Measurements from ENCODE around the gene PPFIA1.
"Not testable (repeated sequence)": the region's sequence is repeated elsewhere in the genome, so short reads cannot be mapped to it uniquely, and the experiment has no call there.

PPFIA1 gene

DNA sequence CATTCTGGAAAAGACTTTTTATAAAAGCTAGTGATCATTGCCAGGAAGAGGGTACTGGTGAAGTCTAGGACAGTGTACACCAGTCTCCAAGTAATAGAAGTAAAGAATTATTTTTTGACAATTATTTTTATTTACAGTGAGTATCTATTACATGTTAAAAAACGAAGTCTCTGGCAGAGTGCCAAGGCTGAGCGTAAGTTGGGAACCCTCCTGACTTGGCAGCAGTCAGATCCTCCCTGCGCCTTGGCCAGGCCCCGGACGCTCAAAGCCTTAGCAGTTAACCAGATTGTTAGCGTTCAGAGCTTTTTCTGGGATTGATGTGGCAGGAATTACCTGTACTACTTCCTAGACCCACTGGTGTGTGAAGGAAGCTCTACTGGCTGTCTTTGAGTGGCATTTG lies 89.7 kb downstream of the PPFIA1 start:
- no peak for DNase-seq

- no peak for DNase-seq
These were observed 93.7 kb downstream of the PPFIA1 start for GRCh38 chr11:70364178-70364577.

DNA sequence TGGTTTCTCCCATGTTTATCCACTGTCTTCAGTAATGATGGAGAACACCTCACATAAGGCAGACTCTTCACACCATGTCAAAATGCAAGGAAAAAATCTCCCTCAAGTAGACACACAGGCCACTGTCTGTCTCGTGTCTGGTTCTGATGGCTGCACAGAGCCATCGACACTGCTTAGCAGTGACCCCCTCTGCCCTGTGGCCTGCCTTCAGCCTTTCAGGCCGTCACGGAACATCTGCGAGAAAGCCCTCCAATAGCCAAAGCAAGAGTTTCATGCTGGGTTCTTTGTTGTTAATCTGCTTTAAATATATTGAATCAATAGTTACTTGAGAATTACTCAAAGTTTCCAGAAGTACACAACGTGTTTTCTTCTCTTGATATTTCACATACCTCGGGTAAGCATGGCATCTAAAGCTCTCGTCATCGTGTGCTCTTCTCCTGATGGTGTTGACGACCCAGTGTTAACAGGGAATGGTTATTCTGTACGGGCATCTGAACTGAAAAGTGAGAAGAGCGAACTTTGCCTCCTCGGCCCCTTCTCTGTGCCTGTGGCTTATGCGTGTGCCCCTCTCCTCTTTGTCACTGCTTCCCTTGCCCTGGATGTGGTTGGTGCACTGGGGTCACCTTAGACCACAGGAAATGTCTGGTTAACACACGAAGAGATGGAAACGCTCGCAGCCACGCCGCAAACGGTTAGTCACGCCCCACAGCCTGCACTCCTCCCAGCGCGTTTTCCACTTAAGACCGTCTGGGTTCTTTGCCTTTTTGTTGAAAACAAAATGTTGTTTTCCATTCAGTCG lies 94.5 kb downstream of the PPFIA1 start:
- peak; percentile 58 for DNase-seq

- DNase-seq, result no peak
These were observed 95.0 kb downstream of the PPFIA1 start for GRCh38 chr11:70365544-70365927.

- no peak for DNase-seq
These were observed 96.6 kb downstream of the PPFIA1 start for GRCh38 chr11:70367071-70367470.

DNA sequence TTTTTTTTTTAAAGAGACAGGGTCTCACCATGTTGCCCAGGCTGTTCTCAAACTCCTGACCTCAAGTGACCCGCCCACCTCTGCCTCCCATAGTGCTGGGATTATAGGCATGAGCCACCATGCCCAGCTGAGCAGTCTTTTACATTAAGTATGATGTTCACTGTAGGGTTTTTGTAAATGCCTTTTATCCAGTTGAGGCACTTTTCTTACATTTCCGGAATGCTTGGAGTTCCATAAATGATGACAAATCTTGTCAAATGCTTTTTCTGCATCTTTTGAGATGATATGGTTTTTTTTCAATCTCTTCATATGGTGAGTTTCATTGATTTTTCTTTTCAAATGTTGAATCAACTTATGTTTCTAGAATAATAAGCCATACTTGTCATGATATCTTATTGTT lies 98.5 kb downstream of the PPFIA1 start:
- DNase-seq, result no peak

DNA sequence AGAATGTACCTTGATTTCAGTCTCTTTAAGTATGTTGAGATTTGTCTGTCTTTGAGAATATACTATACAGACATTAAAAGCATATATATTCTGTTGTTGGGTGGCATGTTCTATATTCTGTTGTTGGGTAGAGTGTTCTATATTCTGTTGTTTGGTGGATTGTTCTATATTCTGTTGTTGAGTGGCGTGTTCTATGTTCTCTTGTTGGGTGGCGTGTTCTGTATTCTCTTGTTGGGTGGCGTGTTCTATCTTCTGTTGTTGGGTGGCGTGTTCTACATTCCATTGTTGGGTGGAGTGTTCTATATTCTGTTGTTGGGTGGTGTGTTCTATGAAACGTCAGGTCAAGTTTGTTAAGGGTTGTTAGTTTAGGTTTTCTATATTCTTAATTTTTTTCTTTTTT lies 100.8 kb downstream of the PPFIA1 start:
- DNase-seq, result no peak

GRCh38 chr11:70372076-70372475 lies 101.6 kb downstream of the PPFIA1 start:
- DNase-seq, result no peak

DNA sequence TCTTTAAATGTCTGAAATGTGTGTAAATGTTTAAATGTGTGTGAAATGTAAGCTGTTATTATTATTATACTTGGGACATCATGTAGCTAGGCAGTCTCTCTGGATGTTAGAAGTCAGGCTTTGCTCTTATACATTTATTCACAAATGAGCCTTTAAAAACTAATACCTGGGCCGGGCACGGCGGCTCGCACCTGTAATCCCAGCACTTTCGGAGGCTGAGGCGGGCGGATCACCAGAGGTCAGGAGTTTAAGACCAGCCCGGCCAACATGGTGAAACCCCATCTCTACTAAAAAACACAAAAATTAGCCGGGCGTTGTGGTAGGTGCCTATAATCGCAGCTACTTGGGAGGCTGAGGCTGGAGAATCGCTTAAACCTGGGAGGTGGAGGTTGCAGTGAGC lies 106.1 kb downstream of the PPFIA1 start:
- DNase-seq, result no peak

- no peak for DNase-seq
These were observed 107.2 kb downstream of the PPFIA1 start for GRCh38 chr11:70377645-70378044.

DNA sequence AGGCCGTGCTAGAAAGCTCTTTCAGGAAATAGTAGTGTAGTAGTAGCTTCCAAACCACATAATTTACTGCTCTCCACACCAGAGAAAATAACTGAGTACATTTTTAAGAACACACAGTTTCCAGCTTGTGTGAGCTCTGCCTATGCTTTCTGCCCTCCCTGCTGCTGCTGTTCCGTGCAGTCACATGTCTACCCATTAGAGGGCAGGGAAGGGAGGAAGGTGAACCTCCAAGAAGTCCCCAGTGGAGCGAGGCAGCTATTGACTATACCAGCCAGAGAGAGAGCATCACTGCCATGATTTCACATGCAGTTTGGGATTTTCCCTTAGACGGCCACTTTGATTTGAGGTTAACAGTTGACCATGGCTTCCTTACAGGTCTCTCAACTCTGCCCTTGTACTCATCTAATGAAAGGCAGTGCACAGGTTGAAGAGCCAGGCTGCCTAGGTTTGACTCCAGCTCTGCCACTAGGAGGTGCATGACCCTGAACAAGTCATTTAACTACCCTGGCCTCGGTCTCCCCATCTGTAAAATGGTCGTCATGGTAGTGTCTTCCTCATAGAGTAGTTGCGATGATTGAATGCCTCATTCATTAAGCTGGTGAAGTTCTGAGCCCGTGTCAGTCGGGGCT lies 108.1 kb downstream of the PPFIA1 start:
- DNase-seq, result no peak

DNA sequence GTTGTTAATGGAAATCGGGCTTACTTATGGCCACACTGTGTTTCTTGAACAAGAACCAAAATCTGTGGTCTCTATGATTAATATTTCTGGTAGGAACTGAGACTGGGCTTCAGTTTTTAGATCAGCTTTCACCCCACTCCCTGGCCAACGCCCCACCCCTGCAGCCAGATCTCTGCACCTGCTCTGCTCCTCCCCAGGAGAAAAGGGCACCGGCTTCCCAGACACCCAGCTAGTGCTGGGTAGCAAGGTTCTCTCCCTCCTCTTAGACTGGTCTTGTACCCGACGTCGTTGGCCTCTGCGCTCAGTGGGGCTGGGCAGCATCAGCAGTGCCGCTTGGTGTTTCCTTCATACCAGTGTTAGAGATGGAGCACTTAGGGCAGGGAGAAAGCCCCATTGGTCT lies 110.9 kb downstream of the PPFIA1 start:
- no peak for DNase-seq

DNA sequence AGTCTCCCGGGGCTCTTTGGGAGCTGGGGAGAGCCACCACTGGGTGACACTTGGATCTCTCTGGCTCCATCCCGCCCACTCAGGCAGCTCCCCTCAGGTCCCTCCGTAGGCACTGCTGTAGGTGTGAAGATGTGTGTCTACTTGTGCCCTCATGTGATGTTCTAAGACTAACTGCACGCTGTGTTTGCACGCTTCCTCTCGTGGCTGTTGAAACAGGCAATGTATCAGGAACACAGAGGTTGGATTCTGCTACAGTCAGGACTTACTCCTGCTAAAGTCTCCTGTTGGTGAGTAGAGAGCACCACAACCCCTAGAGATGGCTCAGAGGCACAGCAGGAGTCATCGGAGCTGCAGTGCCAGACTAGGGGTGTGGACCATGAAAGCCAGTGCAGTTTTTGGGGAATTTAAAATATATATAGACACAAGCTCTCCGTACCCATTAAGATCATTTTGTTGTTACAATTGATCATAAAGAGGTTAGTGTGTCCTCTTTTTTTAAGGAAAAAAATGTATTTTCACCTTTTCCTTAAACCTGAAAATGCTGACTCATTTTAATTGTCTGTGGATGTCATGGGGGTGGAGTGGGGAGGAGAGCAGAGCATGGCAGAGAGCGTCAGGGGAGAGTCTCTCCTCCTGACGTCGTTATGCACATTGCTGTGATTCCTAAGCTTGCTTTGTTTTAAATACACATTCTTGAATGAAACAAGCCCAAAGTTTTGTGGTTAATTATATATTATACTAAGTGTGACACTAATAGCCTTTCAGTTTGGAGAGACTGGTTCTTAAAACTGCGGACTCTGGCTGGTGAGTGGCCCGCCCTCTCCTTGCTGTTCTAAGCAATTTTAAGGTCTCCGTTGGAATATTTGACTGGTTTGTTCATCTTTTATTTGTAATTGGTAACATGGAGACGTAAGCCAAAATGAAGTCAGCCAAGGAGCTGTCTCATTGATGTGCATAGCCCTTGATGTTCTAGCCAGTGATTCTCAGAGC lies 111.7 kb downstream of the PPFIA1 start:
- no peak for DNase-seq

GRCh38 chr11:70383664-70384565 lies 113.4 kb downstream of the PPFIA1 start:
- no peak for DNase-seq

- DNase-seq, result no peak
These were observed 114.2 kb downstream of the PPFIA1 start for GRCh38 chr11:70384566-70385152.

GRCh38 chr11:70387564-70387963 lies 117.1 kb downstream of the PPFIA1 start:
- DNase-seq, result no peak

- DNase-seq, result no peak
These were observed 118.7 kb downstream of the PPFIA1 start for GRCh38 chr11:70389201-70389600.

- not testable (repeated sequence) for DNase-seq
These were observed 120.4 kb downstream of the PPFIA1 start for GRCh38 chr11:70390882-70391281.

- DNase-seq, result no peak
These were observed 123.9 kb downstream of the PPFIA1 start for GRCh38 chr11:70394211-70394950.

DNA sequence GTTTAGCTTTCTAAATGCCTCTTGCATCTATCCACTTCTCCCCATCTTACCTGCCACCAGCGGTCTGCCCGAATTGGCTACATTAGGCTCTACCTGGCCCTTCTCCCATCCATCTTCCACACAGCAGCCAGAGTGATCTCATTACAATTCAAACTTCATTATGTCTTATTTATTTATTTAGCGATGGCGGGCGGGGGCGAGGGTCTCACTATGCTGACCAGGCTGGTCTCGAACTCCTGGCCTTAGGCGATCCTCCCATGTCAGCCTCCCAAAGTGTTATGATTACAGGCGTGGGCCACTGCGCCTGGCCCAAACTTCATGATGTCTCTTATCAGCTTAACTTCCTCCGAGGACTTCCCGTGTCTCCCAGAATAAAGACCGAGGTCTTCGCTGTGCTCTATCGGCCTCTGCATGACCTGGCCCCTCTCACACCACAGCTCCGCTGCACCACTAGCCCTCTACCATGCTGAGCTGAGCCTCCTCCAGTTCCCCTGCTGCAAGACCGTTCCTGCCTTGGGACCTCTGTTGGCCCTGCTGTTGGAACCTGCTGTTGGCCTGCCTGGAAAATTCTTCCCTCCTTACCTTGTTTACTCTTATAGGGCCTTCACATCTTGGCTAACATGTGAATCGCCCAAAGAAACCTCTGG lies 127.0 kb downstream of the PPFIA1 start:
- no peak for DNase-seq
